ENCODE results near the gene TSPAN32.

TSPAN32 gene

GRCh38 chr11:2266586-2267305 is 35.1 kb upstream of the TSPAN32 start:
- no peak for DNase-seq (ENCODE audit: low read depth in 2 of 2, low spot score in 1 of 2)

- no peak for DNase-seq (ENCODE audit: low read depth in 2 of 2, low spot score in 1 of 2)
These were observed 34.4 kb upstream of the TSPAN32 start for GRCh38 chr11:2267306-2267850.

GRCh38 chr11:2267851-2268728 is 33.7 kb upstream of the TSPAN32 start:
- no peak for DNase-seq (ENCODE audit: low read depth in 2 of 2, low spot score in 1 of 2)

GRCh38 chr11:2268729-2269600 is 32.8 kb upstream of the TSPAN32 start:
- peak; percentile 68 to 82 for DNase-seq (ENCODE audit: low read depth in 2 of 2, low spot score in 1 of 2)

- no peak for DNase-seq (ENCODE audit: low read depth in 2 of 2, low spot score in 1 of 2)
These were observed 32.1 kb upstream of the TSPAN32 start for GRCh38 chr11:2269601-2270321.

GRCh38 chr11:2270322-2271076 is 31.3 kb upstream of the TSPAN32 start, which contains the start of gene ASCL2:
ASCL2 (minus strand) TSS chr11:2270588; CDS start chr11:2270332, 256 bp downstream.
- no peak for DNase-seq (ENCODE audit: low read depth in 2 of 2, low spot score in 1 of 2)

- peak; percentile 26 to 61 for DNase-seq (ENCODE audit: low read depth in 2 of 2, low spot score in 1 of 2)
These were observed 30.8 kb upstream of the TSPAN32 start for GRCh38 chr11:2271077-2271326.

- no peak for DNase-seq (ENCODE audit: low read depth in 2 of 2, low spot score in 1 of 2)
These were observed 30.2 kb upstream of the TSPAN32 start for GRCh38 chr11:2271327-2272227.

- no peak for DNase-seq (ENCODE audit: low read depth in 2 of 2, low spot score in 1 of 2)
These were observed 29.4 kb upstream of the TSPAN32 start for GRCh38 chr11:2272228-2272945.

GRCh38 chr11:2272946-2273280 is 28.9 kb upstream of the TSPAN32 start:
- no peak for DNase-seq (ENCODE audit: low read depth in 2 of 2, low spot score in 1 of 2)

GRCh38 chr11:2273311-2273710 is 28.5 kb upstream of the TSPAN32 start:
- DNase-seq (ENCODE audit: low read depth in 2 of 2, low spot score in 1 of 2) = no peak

GRCh38 chr11:2273771-2274170 is 28.0 kb upstream of the TSPAN32 start:
- no peak for DNase-seq (ENCODE audit: low read depth in 2 of 2, low spot score in 1 of 2)

GRCh38 chr11:2275334-2276279 is 26.2 kb upstream of the TSPAN32 start:
- no peak for DNase-seq (ENCODE audit: low read depth in 2 of 2, low spot score in 1 of 2)

- DNase-seq (ENCODE audit: low read depth in 2 of 2, low spot score in 1 of 2) = no peak
These were observed 25.4 kb upstream of the TSPAN32 start for GRCh38 chr11:2276280-2277007.

GRCh38 chr11:2277008-2277346 is 24.8 kb upstream of the TSPAN32 start:
- no peak for DNase-seq (ENCODE audit: low read depth in 2 of 2, low spot score in 1 of 2)

GRCh38 chr11:2277933-2278523 is 23.8 kb upstream of the TSPAN32 start:
- DNase-seq (ENCODE audit: low read depth in 2 of 2, low spot score in 1 of 2) = no peak

Measured in stimulated activated CD8-positive, alpha-beta memory T cell treated with anti-CD3 and anti-CD28 coated beads, Interleukin-4, amount 100 ng/mL, for 4 hours (primary cell).